Tibial artery (tissue), 4 donors: ENCODE measurements around the gene NTN3.

Experiments
- DNase-seq, 2 donors: peaks; one replicate each; pipeline ENCODE4 v3.0.0-alpha.2; 2019
- H3K27ac ChIP-seq, 2 donors: fragments of 200-600 bp; sonication (generic) in 1 of 2; 1 replicate in 1 of 2; 2 replicates in 1 of 2; pipeline ENCODE4 v1.5.1; 2018 to 2019; ENCODE audit warnings: mild to moderate bottlenecking in 1 of 2
- H3K27me3 ChIP-seq, 2 donors: fragments of 200-600 bp; sonication (generic) in 1 of 2; one replicate each; pipeline versions ENCODE4 v1.5.1 to v1.6.0; 2016 to 2019
- H3K36me3 ChIP-seq, 3 donors: fragments of 200-600 bp; sonication (generic) in 2 of 3; one replicate each; pipeline ENCODE4 v1.5.1; 2016 to 2019; ENCODE audit warnings: mild to moderate bottlenecking in 2 of 3
- H3K4me1 ChIP-seq, 4 donors: fragments of 200-600 bp; sonication (generic) in 2 of 4; 1 replicate in 3 of 4; 2 replicates in 1 of 4; pipeline ENCODE4 v1.5.1; 2016 to 2019
- H3K4me3 ChIP-seq, 2 donors: fragments of 200-600 bp; sonication (generic) in 1 of 2; 1 replicate in 1 of 2; 2 replicates in 1 of 2; pipeline ENCODE4 v1.5.1; 2018 to 2019; ENCODE audit warnings: mild to moderate bottlenecking in 2 of 2
- H3K9me3 ChIP-seq, 3 donors: fragments of 200-600 bp; sonication (generic) in 1 of 3; one replicate each; pipeline ENCODE4 v1.5.1; 2016 to 2019
- CTCF ChIP-seq, 2 experiments: fragments of 200-600 bp in 1 of 2; fragments of 450-650 bp in 1 of 2; IDR thresholded peaks; one replicate each; pipeline ENCODE4 v1.5.1; 2017 to 2019; ENCODE audit warnings: antibody characterized with exemption in 2 of 2, mild to moderate bottlenecking in 1 of 2, moderate library complexity in 1 of 2
- intact Hi-C: fragments of 100-400 bp; cut with DNase I; formaldehyde crosslinking; loops from one replicate; pipeline ENCODE4 v1.15.0; 2023; ENCODE audit warnings: low total_unique reads

NTN3 gene

GRCh38 chr16:2471016-2471652 is at the start of gene NTN3:
Gene NTN3, plus strand, starts transcription at chr16:2471297. Its CDS starts 405 bp downstream, at chr16:2471702.
- intact Hi-C loops: loop anchor here (10.0 kb wide), 1 partner anchor 126 kb away; the partner anchor contains the start of gene ABCA3
- peaks cover 6 to 82% (median 62%) of the 10 kb centered on the region in 4 donors for H3K4me1 ChIP-seq
- no peak for TF ChIP-seq CTCF (IDR thresholded peaks at IDR 0.05)
- no peak for DNase-seq
- no peak within 1 kb of the TSS for H3K27ac ChIP-seq
- no peaks in the 10 kb centered on the region for H3K9me3 ChIP-seq
- no peaks in the 10 kb centered on the region for H3K36me3 ChIP-seq
- peak within 1 kb of the TSS in 1 of 2 donors; percentile 23 for H3K4me3 ChIP-seq
- peaks cover 6 to 69% of the 10 kb centered on the region in 2 donors for H3K27me3 ChIP-seq

- intact Hi-C loops: no loop called here
- Histone ChIP-seq H3K27me3 (peaks cover 0 to 17% of the 10 kb centered on the region in 2 donors), H3K4me1 (no peaks in the 10 kb centered on the region), H3K36me3 (no peaks in the 10 kb centered on the region), H3K9me3 (no peaks in the 10 kb centered on the region), H3K4me3 (no peak overlapping the region), H3K27ac (no peak overlapping the region)
- TF ChIP-seq CTCF (IDR thresholded peaks at IDR 0.05): no peak
- DNase-seq: no peak
Measured at GRCh38 chr16:2422123-2422867, 48.8 kb upstream of the NTN3 start.

DNA sequence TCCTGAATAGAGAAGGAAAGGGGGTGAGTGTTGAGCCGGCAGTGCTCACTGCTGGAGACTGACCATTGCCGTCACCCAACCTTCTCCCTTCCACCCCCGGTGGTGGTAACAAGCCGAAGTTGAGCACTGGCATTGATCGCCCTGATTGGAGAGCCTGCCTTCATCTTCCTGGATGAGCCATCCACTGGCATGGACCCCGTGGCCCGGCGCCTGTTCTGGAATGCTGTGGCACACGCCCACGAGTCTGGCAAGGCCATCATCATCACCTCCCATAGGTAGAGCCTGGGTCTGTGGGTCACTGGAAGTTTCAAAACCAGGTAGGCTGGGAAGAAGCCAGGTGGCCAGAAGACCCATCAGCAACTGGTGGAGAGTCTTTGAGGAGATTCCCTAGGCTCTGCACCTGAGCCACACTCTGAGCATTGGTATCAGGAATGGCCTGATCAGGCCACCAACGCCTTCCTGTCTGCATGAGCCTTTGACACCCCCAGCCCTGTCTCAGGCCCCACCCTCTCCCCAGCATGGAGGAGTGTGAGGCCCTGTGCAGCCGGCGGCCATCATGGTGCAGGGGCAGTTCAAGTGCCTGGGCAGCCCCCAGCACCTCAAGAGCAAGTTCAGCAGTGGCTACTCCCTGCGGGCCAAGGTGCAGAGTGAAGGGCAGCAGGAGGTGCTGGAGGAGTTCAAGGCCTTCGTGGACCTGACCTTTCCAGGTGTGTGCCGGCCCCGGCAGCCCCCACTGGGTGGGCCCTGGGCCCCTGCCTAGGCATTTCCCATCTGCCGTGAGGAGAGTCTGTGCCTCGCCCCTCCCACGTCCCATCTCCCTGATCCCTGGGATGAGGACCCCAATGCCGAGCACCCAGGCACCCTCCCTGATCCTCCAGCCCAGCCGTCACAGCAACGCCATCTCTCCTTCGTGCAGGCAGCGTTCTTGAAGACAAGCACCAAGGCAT is 46.8 kb upstream of the NTN3 start:
- Histone ChIP-seq H3K4me1 (peaks cover 0 to 6% (median 2%) of the 10 kb centered on the region in 4 donors), H3K27ac (no peak overlapping the region), H3K27me3 (peaks cover 0 to 4% of the 10 kb centered on the region in 2 donors), H3K36me3 (no peaks in the 10 kb centered on the region), H3K4me3 (no peak overlapping the region), H3K9me3 (no peaks in the 10 kb centered on the region)
- TF ChIP-seq CTCF (IDR thresholded peaks at IDR 0.05): no peak
- DNase-seq: no peak
- intact Hi-C loops: loop anchor here (5.0 kb wide), 1 partner anchor 78 kb away; no protein-coding TSS in a partner anchor

DNA sequence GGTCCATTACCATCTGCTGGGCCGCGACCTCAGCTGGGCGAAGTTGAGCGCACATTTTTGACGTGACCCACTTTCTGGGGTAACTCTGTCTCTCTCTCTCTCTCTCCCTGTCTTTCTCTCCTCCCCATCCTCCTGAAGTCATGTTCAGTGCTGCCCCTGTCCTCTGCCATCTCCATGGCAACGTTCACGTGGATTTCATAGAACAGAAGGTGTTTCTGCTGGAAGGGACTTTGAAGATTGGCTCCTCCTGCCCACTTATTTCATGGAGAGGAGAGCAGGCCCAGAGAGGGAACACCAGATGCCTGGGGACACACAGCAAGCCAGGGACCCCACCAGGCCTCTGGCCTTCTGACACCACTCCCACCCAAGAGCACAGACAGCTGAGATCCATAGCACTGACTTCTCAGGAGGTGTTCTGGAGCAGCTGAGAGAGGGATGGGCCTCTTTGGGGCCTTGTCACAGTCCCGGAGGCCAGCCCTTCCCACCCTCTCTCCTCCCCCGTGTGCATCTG is 46.0 kb upstream of the NTN3 start:
- intact Hi-C loops: loop anchor here (5.0 kb wide), 1 partner anchor 77 kb away; no protein-coding TSS in a partner anchor
- TF ChIP-seq CTCF (IDR thresholded peaks at IDR 0.05): no peak
- H3K4me1 ChIP-seq: peaks cover 0 to 10% (median 8%) of the 10 kb centered on the region in 4 donors
- H3K9me3 ChIP-seq: no peaks in the 10 kb centered on the region
- DNase-seq: no peak
- H3K36me3 ChIP-seq: no peaks in the 10 kb centered on the region
- no peak overlapping the region for H3K27ac ChIP-seq
- H3K4me3 ChIP-seq: no peak overlapping the region
- H3K27me3 ChIP-seq: peaks cover 0 to 4% of the 10 kb centered on the region in 2 donors

GRCh38 chr16:2425825-2426430 is 45.2 kb upstream of the NTN3 start:
- Histone ChIP-seq H3K36me3 (no peaks in the 10 kb centered on the region), H3K27ac (no peak overlapping the region), H3K27me3 (peaks cover 0 to under 1% of the 10 kb centered on the region in 2 donors), H3K4me3 (no peak overlapping the region), H3K4me1 (peaks cover 0 to 16% (median 13%) of the 10 kb centered on the region in 4 donors), H3K9me3 (no peaks in the 10 kb centered on the region)
- DNase-seq: no peak
- intact Hi-C loops: loop anchor here (5.0 kb wide), 1 partner anchor 76 kb away; no protein-coding TSS in a partner anchor
- TF ChIP-seq CTCF (IDR thresholded peaks at IDR 0.05): no peak
